Measurements from ENCODE around the gene DYRK3. TPM values are rescaled to one million over a fixed set of nuclear protein-coding genes. Genes with fewer than 3 reads are reported as not detected.
A peak's percentile ranks its signal among the peaks of the same experiment; 100 is the strongest.

The DYRK3 gene
- total RNA-seq, 1 donor from 2014 or later = 1.7 TPM

DNA sequence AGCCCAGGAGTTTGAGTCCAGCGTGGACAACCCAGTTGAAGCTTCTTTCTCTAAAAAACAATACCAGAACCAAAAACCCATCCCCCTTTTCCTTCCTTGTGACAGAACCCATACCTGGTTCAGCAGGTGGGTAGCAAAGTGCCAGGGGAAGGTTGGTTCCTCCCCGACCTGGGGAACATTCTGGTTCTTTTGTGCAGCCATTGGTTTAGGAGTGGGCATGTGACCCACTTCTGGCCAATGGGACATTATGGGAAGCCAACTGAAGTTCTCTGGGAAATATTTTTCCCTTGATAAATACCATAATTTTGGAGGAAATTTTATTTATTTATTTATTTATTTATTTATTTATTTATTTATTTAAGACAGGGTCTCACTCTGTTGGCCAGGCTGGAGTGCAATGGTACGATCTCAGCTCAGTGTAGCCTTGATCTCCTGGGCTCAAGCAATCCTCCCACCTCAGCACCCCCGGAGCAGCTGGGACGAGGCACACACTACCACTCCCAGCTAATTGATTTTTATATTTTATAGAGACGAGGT, 33.6 kb downstream of the DYRK3 start:
- Mint-ChIP-seq H3K27ac (ENCODE audit: unreplicated experiment) (no peak overlapping the region), H3K4me3 (ENCODE audit: unreplicated experiment) (no peak overlapping the region), H3K9me3 (ENCODE audit: unreplicated experiment) (no peaks in the 10 kb centered on the region), H3K4me1 (ENCODE audit: unreplicated experiment) (peaks cover 2% of the 10 kb centered on the region), H3K27me3 (ENCODE audit: unreplicated experiment) (peaks cover 45% of the 10 kb centered on the region), H3K36me3 (ENCODE audit: unreplicated experiment) (no peaks in the 10 kb centered on the region)
- TF ChIP-seq, protein P1, sequence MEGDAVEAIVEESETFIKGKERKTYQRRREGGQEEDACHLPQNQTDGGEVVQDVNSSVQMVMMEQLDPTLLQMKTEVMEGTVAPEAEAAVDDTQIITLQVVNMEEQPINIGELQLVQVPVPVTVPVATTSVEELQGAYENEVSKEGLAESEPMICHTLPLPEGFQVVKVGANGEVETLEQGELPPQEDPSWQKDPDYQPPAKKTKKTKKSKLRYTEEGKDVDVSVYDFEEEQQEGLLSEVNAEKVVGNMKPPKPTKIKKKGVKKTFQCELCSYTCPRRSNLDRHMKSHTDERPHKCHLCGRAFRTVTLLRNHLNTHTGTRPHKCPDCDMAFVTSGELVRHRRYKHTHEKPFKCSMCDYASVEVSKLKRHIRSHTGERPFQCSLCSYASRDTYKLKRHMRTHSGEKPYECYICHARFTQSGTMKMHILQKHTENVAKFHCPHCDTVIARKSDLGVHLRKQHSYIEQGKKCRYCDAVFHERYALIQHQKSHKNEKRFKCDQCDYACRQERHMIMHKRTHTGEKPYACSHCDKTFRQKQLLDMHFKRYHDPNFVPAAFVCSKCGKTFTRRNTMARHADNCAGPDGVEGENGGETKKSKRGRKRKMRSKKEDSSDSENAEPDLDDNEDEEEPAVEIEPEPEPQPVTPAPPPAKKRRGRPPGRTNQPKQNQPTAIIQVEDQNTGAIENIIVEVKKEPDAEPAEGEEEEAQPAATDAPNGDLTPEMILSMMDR (IDR thresholded peaks at IDR 0.05) = no peak
- DNase-seq (ENCODE audit: extremely low spot score, unreplicated experiment) = no peak

DNA sequence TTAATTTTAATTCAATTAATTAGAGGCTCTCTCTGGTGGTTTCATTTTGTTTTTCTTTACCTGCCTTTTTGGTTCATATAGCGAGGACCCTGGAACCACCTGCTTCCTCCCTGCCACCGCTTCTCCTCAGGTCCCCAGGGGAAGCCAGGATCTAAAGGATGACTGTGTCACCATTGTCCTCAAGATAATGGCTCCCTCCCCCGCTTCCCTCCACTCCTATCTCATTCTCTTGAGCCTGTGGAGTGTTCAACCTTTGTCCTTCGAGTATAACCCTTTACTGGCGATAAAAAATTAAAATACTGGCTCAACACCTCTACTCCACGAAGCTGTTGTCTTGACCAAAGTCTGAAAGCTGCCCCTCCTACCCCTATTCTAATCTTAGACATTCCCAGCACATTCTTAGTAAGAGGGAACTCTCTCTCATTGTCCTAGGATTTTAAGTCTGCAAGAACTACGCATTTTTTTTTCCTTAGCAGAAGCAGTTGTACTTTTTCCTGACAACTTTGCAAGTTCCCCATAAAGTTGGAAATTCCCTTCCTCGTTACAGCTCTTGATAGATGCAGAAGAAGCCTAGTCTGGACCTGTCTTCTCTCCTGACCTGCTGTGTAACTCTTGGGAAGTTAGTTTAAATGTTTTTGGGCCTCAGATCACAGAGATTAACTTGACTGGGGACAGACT, 36.8 kb downstream of the DYRK3 start:
- H3K27ac Mint-ChIP-seq (ENCODE audit: unreplicated experiment) = no peak overlapping the region
- TF ChIP-seq, protein P1 (IDR thresholded peaks at IDR 0.05) = no peak
- H3K9me3 Mint-ChIP-seq (ENCODE audit: unreplicated experiment) = no peaks in the 10 kb centered on the region
- H3K36me3 Mint-ChIP-seq (ENCODE audit: unreplicated experiment) = no peaks in the 10 kb centered on the region
- DNase-seq (ENCODE audit: extremely low spot score, unreplicated experiment) = no peak
- H3K4me3 Mint-ChIP-seq (ENCODE audit: unreplicated experiment) = no peak overlapping the region
- H3K27me3 Mint-ChIP-seq (ENCODE audit: unreplicated experiment) = peaks cover 20% of the 10 kb centered on the region
- peaks cover 17% of the 10 kb centered on the region for H3K4me1 Mint-ChIP-seq (ENCODE audit: unreplicated experiment)

DNA sequence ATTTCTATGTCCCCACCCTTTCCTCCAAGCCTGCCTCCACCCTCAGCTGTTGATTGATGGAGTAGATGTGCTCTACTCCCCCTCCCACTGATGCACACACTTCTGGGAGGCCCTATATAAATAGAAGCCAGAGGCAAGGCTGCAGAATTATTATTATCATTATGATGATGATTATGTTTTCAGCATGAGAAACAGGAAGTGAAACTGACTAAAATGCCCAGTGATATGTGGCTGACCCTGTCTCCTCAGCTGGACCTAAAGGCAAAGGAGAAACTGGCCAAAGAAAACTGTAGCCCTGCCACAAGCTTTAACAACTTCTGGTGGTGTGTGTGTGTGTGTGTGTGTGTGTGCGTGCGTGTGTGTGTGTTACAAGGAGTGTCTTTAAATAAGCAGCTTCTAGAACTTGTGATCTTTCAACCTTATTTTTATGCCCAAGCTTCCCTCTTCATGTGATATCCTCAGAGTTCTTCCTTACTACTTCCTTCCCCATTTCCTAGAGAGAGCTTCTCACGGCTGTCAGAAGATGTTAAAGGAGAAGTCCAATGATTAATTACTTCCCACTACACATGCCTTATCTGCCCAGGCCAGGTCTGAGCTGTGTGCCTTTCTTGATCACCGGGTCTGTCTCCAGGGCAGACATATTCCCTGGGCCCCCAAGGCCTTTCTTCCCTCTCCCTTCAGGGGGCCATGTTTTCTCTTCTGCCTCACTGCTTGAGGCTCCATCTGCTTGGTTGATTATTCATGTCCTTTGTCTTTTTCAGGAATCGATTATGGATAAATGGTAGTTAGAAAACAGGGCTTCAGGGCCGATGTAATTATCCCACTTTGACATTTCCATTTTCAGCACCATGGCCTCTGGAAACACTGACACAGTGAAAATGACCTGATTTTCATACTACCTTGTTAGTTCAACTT, 37.8 kb downstream of the DYRK3 start:
- no peak for DNase-seq (ENCODE audit: extremely low spot score, unreplicated experiment)
- H3K9me3 Mint-ChIP-seq (ENCODE audit: unreplicated experiment) = no peaks in the 10 kb centered on the region
- H3K4me1 Mint-ChIP-seq (ENCODE audit: unreplicated experiment) = peaks cover 17% of the 10 kb centered on the region
- H3K27me3 Mint-ChIP-seq (ENCODE audit: unreplicated experiment) = peaks cover 14% of the 10 kb centered on the region
- H3K4me3 Mint-ChIP-seq (ENCODE audit: unreplicated experiment) = no peak overlapping the region
- H3K27ac Mint-ChIP-seq (ENCODE audit: unreplicated experiment) = no peak overlapping the region
- H3K36me3 Mint-ChIP-seq (ENCODE audit: unreplicated experiment) = no peaks in the 10 kb centered on the region
- TF ChIP-seq, protein P1 (IDR thresholded peaks at IDR 0.05) = no peak

GRCh38 chr1:206674236-206674635, 38.9 kb downstream of the DYRK3 start:
- peak overlapping the region; percentile 84 for H3K27ac Mint-ChIP-seq (ENCODE audit: unreplicated experiment)
- peaks cover 17% of the 10 kb centered on the region for H3K4me1 Mint-ChIP-seq (ENCODE audit: unreplicated experiment)
- H3K36me3 Mint-ChIP-seq (ENCODE audit: unreplicated experiment) = peaks cover 2% of the 10 kb centered on the region
- TF ChIP-seq, protein P1 (IDR thresholded peaks at IDR 0.05) = no peak
- DNase-seq (ENCODE audit: extremely low spot score, unreplicated experiment) = no peak
- no peaks in the 10 kb centered on the region for H3K9me3 Mint-ChIP-seq (ENCODE audit: unreplicated experiment)
- H3K27me3 Mint-ChIP-seq (ENCODE audit: unreplicated experiment) = peaks cover 12% of the 10 kb centered on the region
- H3K4me3 Mint-ChIP-seq (ENCODE audit: unreplicated experiment) = no peak overlapping the region

DNA sequence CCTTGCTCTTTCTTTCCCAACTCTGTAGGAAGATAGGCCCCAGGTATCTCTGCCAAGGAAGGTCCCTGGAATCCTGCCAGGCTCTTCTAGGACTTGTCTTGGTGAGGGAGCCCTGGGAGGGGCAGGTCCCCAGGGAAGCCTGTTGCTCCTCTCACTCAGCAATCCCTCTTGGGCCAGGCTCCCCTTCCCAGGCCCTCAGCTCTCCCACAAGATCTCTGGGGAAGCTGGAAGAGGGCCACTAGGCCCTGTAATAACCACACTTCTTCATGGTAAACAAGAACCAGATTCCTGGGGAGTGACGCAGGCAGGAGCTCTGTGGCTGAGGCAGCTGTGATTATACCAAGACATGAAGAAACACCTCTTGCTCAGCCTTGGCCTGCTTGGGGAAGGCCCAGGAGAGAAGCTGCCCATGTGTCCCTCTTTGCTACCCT, 39.4 kb downstream of the DYRK3 start:
- no peaks in the 10 kb centered on the region for H3K9me3 Mint-ChIP-seq (ENCODE audit: unreplicated experiment)
- H3K27me3 Mint-ChIP-seq (ENCODE audit: unreplicated experiment) = peaks cover 10% of the 10 kb centered on the region
- peaks cover 17% of the 10 kb centered on the region for H3K4me1 Mint-ChIP-seq (ENCODE audit: unreplicated experiment)
- H3K27ac Mint-ChIP-seq (ENCODE audit: unreplicated experiment) = peak overlapping the region; percentile 84
- H3K4me3 Mint-ChIP-seq (ENCODE audit: unreplicated experiment) = no peak overlapping the region
- H3K36me3 Mint-ChIP-seq (ENCODE audit: unreplicated experiment) = peaks cover 2% of the 10 kb centered on the region
- TF ChIP-seq, protein P1 (IDR thresholded peaks at IDR 0.05) = no peak
- DNase-seq (ENCODE audit: extremely low spot score, unreplicated experiment) = no peak

Data from osteocyte (in vitro differentiated cells).